ENCODE measurements around the gene MYL6. TPM values are rescaled to one million over a fixed set of nuclear protein-coding genes. Genes with fewer than 3 reads are reported as not detected.

MYL6 gene
- total RNA-seq, 1 experiment from 2014 or later = 932 TPM

DNA sequence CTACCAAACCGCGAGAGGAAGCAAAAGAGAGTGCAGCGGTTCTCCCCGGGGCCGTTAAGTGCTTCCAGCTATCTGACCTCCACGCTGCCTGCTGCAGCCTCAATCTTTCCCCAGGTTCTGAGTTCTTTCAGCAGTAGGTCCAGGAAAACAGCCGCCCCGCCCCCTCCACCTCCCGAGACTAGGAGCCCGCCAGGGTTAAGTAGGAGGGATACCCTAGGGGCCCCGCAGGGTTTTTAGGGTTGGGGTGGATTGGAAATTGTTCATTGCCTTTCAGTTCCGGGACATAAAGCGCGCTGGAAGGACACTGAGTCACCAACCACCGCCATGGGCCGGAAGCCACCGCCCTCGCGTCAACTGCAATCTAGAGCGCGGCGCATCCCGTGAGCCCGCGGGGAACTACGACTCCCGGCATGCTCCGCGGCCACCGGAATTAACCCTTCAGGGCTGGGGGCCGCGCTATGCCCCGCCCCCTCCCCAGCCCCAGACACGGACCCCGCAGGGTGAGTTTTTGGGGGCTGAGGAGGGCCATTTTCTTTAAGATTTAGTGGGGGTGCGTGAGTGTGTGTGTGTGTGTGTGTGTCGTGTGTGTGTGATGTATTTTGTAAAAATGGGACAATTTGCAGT, 5.9 kb upstream of the MYL6 start, which contains the start of gene MYL6B (continued):
- TF ChIP-seq ELF4 (CRISPR knock-in tag; IDR thresholded peaks at IDR 0.05; ENCODE audit: low read depth) = no peak
- no peak for TF ChIP-seq ZNF317 (CRISPR knock-in tag; IDR thresholded peaks at IDR 0.05; ENCODE audit: borderline replicate concordance, low read depth)
- TF ChIP-seq, protein P1, sequence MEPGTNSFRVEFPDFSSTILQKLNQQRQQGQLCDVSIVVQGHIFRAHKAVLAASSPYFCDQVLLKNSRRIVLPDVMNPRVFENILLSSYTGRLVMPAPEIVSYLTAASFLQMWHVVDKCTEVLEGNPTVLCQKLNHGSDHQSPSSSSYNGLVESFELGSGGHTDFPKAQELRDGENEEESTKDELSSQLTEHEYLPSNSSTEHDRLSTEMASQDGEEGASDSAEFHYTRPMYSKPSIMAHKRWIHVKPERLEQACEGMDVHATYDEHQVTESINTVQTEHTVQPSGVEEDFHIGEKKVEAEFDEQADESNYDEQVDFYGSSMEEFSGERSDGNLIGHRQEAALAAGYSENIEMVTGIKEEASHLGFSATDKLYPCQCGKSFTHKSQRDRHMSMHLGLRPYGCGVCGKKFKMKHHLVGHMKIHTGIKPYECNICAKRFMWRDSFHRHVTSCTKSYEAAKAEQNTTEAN (CRISPR knock-in tag; IDR thresholded peaks at IDR 0.05) = no peak
- TF ChIP-seq, protein P2, sequence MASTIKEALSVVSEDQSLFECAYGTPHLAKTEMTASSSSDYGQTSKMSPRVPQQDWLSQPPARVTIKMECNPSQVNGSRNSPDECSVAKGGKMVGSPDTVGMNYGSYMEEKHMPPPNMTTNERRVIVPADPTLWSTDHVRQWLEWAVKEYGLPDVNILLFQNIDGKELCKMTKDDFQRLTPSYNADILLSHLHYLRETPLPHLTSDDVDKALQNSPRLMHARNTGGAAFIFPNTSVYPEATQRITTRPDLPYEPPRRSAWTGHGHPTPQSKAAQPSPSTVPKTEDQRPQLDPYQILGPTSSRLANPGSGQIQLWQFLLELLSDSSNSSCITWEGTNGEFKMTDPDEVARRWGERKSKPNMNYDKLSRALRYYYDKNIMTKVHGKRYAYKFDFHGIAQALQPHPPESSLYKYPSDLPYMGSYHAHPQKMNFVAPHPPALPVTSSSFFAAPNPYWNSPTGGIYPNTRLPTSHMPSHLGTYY (CRISPR knock-in tag; IDR thresholded peaks at IDR 0.05) = no peak
- no peak for TF ChIP-seq ZNF416 (CRISPR knock-in tag; IDR thresholded peaks at IDR 0.05)
- no peak for TF ChIP-seq GTF2I (CRISPR knock-in tag; conservative IDR thresholded peaks at IDR 0.05)
- TF ChIP-seq, protein P3, sequence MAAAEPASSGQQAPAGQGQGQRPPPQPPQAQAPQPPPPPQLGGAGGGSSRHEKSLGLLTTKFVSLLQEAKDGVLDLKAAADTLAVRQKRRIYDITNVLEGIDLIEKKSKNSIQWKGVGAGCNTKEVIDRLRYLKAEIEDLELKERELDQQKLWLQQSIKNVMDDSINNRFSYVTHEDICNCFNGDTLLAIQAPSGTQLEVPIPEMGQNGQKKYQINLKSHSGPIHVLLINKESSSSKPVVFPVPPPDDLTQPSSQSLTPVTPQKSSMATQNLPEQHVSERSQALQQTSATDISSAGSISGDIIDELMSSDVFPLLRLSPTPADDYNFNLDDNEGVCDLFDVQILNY (CRISPR knock-in tag; IDR thresholded peaks at IDR 0.05) = no peak
- peak; percentile 89 for TF ChIP-seq SP1 (CRISPR knock-in tag; conservative IDR thresholded peaks at IDR 0.05)

DNA sequence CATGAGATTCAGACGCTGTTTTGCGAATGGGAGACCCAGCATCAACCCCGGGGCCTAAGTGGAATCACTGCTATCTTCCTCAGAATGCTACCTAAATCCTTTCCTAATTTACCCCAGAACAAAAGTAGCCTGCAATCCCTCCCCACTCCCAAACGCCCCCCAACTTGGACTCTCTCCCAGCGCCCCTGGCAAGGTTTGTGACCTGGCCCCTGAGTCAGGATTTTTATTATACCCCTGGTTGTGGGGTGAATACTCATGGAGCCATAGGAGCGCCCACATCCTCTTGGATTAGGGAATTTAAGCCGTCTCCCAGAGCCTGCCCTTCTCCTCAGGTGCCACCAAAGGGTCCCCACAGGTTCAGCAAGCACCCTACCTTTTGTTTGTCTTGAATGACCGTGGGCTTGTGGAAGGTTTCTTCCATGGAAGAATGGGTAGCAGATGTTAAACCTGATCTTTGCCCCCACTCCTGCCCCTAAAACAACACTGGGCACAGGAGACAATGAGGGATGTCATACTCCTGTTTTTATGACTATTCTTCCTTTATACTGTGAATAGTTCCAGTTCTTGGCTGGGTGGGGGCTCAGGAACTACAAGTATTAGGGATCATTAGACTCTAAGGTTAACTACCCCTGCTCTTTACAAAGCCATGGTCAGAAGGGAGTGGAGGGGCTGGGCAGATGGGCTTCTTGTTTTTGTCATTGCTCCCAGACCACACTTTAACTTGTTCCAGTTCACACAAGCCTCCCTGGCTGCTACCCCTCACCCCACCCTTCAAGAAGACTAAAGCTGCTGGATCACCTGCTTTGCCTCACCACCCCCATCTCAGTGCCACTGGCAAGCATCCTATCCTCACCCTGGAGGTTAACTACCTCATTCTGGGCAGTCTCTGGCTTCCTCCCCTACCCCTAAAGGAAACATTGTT, 5.1 kb upstream of the MYL6 start:
- ChIA-PET CTCF (no interaction called here), POLR2A (interaction anchor here (0.5 kb wide), 1 partner anchor 68 kb away, joined by 3 read pairs; no protein-coding TSS in a partner anchor)
- H3K27me3 Mint-ChIP-seq (ENCODE audit: low read depth) = no peaks in the 10 kb centered on the region
- no peak for ATAC-seq
- DNase-seq (ENCODE audit: low spot score) = no peak
- TF ChIP-seq, protein P4, sequence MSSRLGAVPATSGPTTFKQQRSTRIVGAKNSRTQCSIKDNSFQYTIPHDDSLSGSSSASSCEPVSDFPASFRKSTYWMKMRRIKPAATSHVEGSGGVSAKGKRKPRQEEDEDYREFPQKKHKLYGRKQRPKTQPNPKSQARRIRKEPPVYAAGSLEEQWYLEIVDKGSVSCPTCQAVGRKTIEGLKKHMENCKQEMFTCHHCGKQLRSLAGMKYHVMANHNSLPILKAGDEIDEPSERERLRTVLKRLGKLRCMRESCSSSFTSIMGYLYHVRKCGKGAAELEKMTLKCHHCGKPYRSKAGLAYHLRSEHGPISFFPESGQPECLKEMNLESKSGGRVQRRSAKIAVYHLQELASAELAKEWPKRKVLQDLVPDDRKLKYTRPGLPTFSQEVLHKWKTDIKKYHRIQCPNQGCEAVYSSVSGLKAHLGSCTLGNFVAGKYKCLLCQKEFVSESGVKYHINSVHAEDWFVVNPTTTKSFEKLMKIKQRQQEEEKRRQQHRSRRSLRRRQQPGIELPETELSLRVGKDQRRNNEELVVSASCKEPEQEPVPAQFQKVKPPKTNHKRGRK (CRISPR knock-in tag; IDR thresholded peaks at IDR 0.05; ENCODE audit: borderline replicate concordance) = no peak
- no peak overlapping the region for H3K27ac Mint-ChIP-seq
- no peaks in the 10 kb centered on the region for H3K9me3 Mint-ChIP-seq
- peaks cover 17% of the 10 kb centered on the region for H3K36me3 Mint-ChIP-seq
- H3K4me1 Mint-ChIP-seq = peaks cover 20% of the 10 kb centered on the region
- H3K4me3 Mint-ChIP-seq = peak overlapping the region; percentile 93

DNA sequence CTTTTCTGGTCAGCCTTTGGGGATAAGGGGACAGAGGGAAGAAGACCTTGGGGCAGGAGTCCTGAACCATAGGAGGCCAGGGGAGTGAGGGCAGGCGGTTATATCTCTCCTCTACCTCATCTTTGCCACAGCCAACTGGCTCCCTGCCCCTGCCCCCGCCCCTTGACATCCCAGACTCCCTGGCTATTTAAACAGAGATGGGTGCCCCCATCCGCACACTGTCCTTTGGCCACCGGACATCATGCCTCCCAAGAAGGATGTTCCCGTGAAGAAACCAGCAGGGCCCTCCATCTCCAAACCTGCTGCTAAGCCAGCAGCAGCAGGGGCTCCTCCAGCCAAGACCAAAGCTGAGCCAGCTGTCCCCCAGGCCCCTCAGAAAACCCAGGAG, 4.5 kb upstream of the MYL6 start:
- ATAC-seq = no peak
- TF ChIP-seq, protein P5, sequence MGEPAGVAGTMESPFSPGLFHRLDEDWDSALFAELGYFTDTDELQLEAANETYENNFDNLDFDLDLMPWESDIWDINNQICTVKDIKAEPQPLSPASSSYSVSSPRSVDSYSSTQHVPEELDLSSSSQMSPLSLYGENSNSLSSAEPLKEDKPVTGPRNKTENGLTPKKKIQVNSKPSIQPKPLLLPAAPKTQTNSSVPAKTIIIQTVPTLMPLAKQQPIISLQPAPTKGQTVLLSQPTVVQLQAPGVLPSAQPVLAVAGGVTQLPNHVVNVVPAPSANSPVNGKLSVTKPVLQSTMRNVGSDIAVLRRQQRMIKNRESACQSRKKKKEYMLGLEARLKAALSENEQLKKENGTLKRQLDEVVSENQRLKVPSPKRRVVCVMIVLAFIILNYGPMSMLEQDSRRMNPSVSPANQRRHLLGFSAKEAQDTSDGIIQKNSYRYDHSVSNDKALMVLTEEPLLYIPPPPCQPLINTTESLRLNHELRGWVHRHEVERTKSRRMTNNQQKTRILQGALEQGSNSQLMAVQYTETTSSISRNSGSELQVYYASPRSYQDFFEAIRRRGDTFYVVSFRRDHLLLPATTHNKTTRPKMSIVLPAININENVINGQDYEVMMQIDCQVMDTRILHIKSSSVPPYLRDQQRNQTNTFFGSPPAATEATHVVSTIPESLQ (CRISPR knock-in tag; IDR thresholded peaks at IDR 0.05) = no peak
- peaks cover 17% of the 10 kb centered on the region for H3K36me3 Mint-ChIP-seq
- CTCF ChIA-PET = interaction anchor here (0.5 to 1.3 kb wide), 4 partner anchors 18 to 36 kb away, joined by 3 read pairs; partner anchors contain the start of genes ESYT1 and SMARCC2
- no peak overlapping the region for H3K27ac Mint-ChIP-seq
- no peaks in the 10 kb centered on the region for H3K27me3 Mint-ChIP-seq (ENCODE audit: low read depth)
- H3K9me3 Mint-ChIP-seq = no peaks in the 10 kb centered on the region
- POLR2A ChIA-PET = interaction anchor here (0.5 kb wide), 1 partner anchor 69 kb away, joined by 3 read pairs; no protein-coding TSS in a partner anchor
- H3K4me1 Mint-ChIP-seq = peaks cover 20% of the 10 kb centered on the region
- no peak for DNase-seq (ENCODE audit: low spot score)
- H3K4me3 Mint-ChIP-seq = peak overlapping the region; percentile 93
